H1 (cell line): Measurements from ENCODE around the gene SIPA1L2. TPM values are rescaled to one million over a fixed set of nuclear protein-coding genes. Genes with fewer than 3 reads are reported as not detected.

Experiments
- CTCF ChIA-PET: fragments of 300-600 bp; sonication (Branson Sonifier 250); formaldehyde crosslinking; loops from one replicate; lab custom pipeline; 2021; ENCODE audit not compliant: partially characterized antibody; lab: Charles Lee
- POLR2A ChIA-PET: fragments of 300-600 bp; sonication (Branson Sonifier 250); formaldehyde crosslinking; loops from one replicate; lab custom pipeline; 2021; ENCODE audit warnings: inconsistent platforms; ENCODE audit not compliant: partially characterized antibody; lab: Charles Lee
- DNase-seq, 2 experiments: peaks; one replicate each; pipeline versions ENCODE4 v3.0.0 to v3.0.0-alpha.2; 2010 to 2022; ENCODE audit warnings: low spot score in 2 of 2, low read depth in 1 of 2, mixed read lengths in 1 of 2
- FAIRE-seq: peaks from 2 replicates; lab custom pipeline; 2011; peaks lifted over from hg19 to GRCh38; lab: Jason Lieb, UNC
- H2AFZ ChIP-seq: 2 replicates; pipeline ENCODE4 v1.8.1; 2012; ENCODE audit warnings: low read length, inconsistent platforms
- H2AK5ac ChIP-seq: 2 replicates; pipeline ENCODE4 v1.6.1; 2013; ENCODE audit warnings: low read depth, low read length
- H2BK120ac ChIP-seq: replicated peaks from 2 replicates; pipeline ENCODE3; 2013; ENCODE audit warnings: low read depth, low read length, inconsistent platforms
- H2BK12ac ChIP-seq: 2 replicates; pipeline ENCODE4 v1.6.1; 2013; ENCODE audit warnings: low read depth, low read length
- H2BK15ac ChIP-seq: 2 replicates; pipeline ENCODE4 v1.6.1; 2013; ENCODE audit warnings: low read length
- H2BK20ac ChIP-seq: 2 replicates; pipeline ENCODE4 v1.6.1; 2013; ENCODE audit warnings: low read length
- H2BK5ac ChIP-seq: 2 replicates; pipeline ENCODE4 v1.6.1; 2013; ENCODE audit warnings: low read depth, low read length
- H3K14ac ChIP-seq: 2 replicates; pipeline ENCODE4 v1.6.1; 2013; ENCODE audit warnings: inconsistent platforms; ENCODE audit not compliant: insufficient read length
- H3K18ac ChIP-seq: 2 replicates; pipeline ENCODE4 v1.6.1; 2013; ENCODE audit warnings: low read length; ENCODE audit errors: extremely low read depth
- H3K23ac ChIP-seq: 2 replicates; pipeline ENCODE4 v1.6.1; 2013; ENCODE audit warnings: inconsistent platforms; ENCODE audit not compliant: insufficient read length
- H3K23me2 ChIP-seq: 2 replicates; pipeline ENCODE4 v1.6.1; 2013; ENCODE audit warnings: low read depth, low read length
- H3K27ac ChIP-seq: 2 replicates; pipeline ENCODE4 v1.6.1; 2011; ENCODE audit warnings: low read depth, low read length, inconsistent platforms
- H3K27me3 ChIP-seq, 4 experiments: replicated peaks in 1 of 4; 1 replicate in 1 of 4; 2 replicates in 3 of 4; pipeline versions ENCODE4 v1.6.1 to v1.8.1; 2011 to 2013; ENCODE audit warnings: low read length in 3 of 4, mild to moderate bottlenecking in 3 of 4, inconsistent platforms in 2 of 4, mixed read lengths in 2 of 4, moderate library complexity in 1 of 4; ENCODE audit not compliant: control insufficient read depth in 3 of 4, insufficient read depth in 3 of 4; ENCODE audit errors: extremely low read depth in 1 of 4
- H3K36me3 ChIP-seq, 4 experiments: 2 replicates each; pipeline versions ENCODE4 v1.6.1 to v1.8.1; 2011 to 2013; ENCODE audit warnings: mild to moderate bottlenecking in 4 of 4, low read length in 3 of 4, moderate library complexity in 2 of 4, control low read depth in 1 of 4, inconsistent platforms in 1 of 4; ENCODE audit not compliant: insufficient read depth in 4 of 4, control insufficient read depth in 2 of 4
- H3K4ac ChIP-seq: replicated peaks from 2 replicates; pipeline ENCODE3; 2013; ENCODE audit warnings: low read length, low read depth, mixed read lengths, inconsistent platforms; ENCODE audit not compliant: insufficient read length
- H3K4me1 ChIP-seq, 4 experiments: replicated peaks in 1 of 4; 1 replicate in 1 of 4; 2 replicates in 3 of 4; pipeline versions ENCODE4 v1.6.1 to v1.8.1; 2011 to 2013; ENCODE audit warnings: low read length in 3 of 4, inconsistent platforms in 2 of 4, mixed read lengths in 1 of 4; ENCODE audit not compliant: insufficient read depth in 4 of 4, control insufficient read depth in 3 of 4
- H3K4me2 ChIP-seq, 2 experiments: 2 replicates each; pipeline versions ENCODE4 v1.6.1 to v1.8.1; 2011 to 2013; ENCODE audit warnings: low read depth in 2 of 2, low read length in 2 of 2, control low read depth in 1 of 2, inconsistent platforms in 1 of 2, mild to moderate bottlenecking in 1 of 2; ENCODE audit not compliant: insufficient read depth in 1 of 2
- H3K4me3 ChIP-seq, 4 experiments: fragments of 200-600, 300-600 bp in 1 of 4; sonication (generic), shearing (Covaris generic), sonication (Bioruptor Twin) in 1 of 4; 2 replicates each; pipeline versions ENCODE4 v1.5.1 to v1.8.1; 2011 to 2016; ENCODE audit warnings: low read length in 4 of 4, low read depth in 3 of 4, control low read depth in 2 of 4, inconsistent platforms in 2 of 4, mild to moderate bottlenecking in 2 of 4, mixed read lengths in 1 of 4, moderate library complexity in 1 of 4; ENCODE audit not compliant: insufficient read depth in 2 of 4; ENCODE audit errors: extremely low read depth in 1 of 4
- H3K56ac ChIP-seq: replicated peaks from 2 replicates; pipeline ENCODE3; 2013; ENCODE audit warnings: low read depth, mild to moderate bottlenecking, mixed read lengths, low read length, inconsistent platforms; ENCODE audit not compliant: insufficient read length
- H3K79me1 ChIP-seq: 2 replicates; pipeline ENCODE4 v1.6.1; 2013; ENCODE audit warnings: low read depth, low read length, control low read depth
- H3K79me2 ChIP-seq, 2 experiments: 2 replicates each; pipeline versions ENCODE4 v1.6.1 to v1.8.1; 2012 to 2013; ENCODE audit warnings: low read length in 2 of 2, mild to moderate bottlenecking in 2 of 2, inconsistent platforms in 1 of 2; ENCODE audit not compliant: insufficient read depth in 2 of 2, control insufficient read depth in 1 of 2
- H3K9ac ChIP-seq, 4 experiments: replicated peaks in 1 of 4; 1 replicate in 1 of 4; 2 replicates in 3 of 4; pipeline versions ENCODE4 v1.6.1 to v1.8.1; 2011 to 2013; ENCODE audit warnings: low read depth in 3 of 4, low read length in 3 of 4, control low read depth in 2 of 4, mild to moderate bottlenecking in 2 of 4, moderate library complexity in 2 of 4, inconsistent platforms in 1 of 4; ENCODE audit errors: extremely low read depth in 1 of 4
- H3K9me3 ChIP-seq, 2 experiments: 2 replicates each; pipeline versions ENCODE4 v1.6.1 to v1.8.1; 2012 to 2013; ENCODE audit warnings: mild to moderate bottlenecking in 2 of 2, moderate library complexity in 2 of 2, control low read depth in 1 of 2, inconsistent platforms in 1 of 2, low read depth in 1 of 2, low read length in 1 of 2, mixed read lengths in 1 of 2; ENCODE audit not compliant: insufficient read depth in 2 of 2
- H4K20me1 ChIP-seq, 2 experiments: replicated peaks in 1 of 2; 2 replicates each; pipeline versions ENCODE3 to v1.8.1; 2011 to 2013; ENCODE audit warnings: inconsistent platforms in 2 of 2, low read length in 2 of 2, mild to moderate bottlenecking in 1 of 2; ENCODE audit not compliant: insufficient read depth in 2 of 2, control insufficient read depth in 1 of 2
- H4K5ac ChIP-seq: 2 replicates; pipeline ENCODE4 v1.6.1; 2013; ENCODE audit warnings: low read length, low read depth, mixed read lengths, inconsistent platforms; ENCODE audit not compliant: insufficient read length
- H4K8ac ChIP-seq: 2 replicates; pipeline ENCODE4 v1.8.0; 2013; ENCODE audit warnings: mild to moderate bottlenecking, moderate library complexity, low read length, inconsistent platforms; ENCODE audit not compliant: insufficient read depth; ENCODE audit errors: extremely low read depth
- H4K91ac ChIP-seq: replicated peaks from 2 replicates; pipeline ENCODE3; 2013; ENCODE audit warnings: low read length, mixed read lengths, inconsistent platforms; ENCODE audit not compliant: insufficient read length
- CEBPB ChIP-seq: IDR thresholded peaks from 2 replicates; pipeline ENCODE4 v1.6.1; 2012; ENCODE audit warnings: low read depth, low read length
- TBP ChIP-seq: IDR thresholded peaks from 2 replicates; pipeline ENCODE4 v1.6.1; 2011; ENCODE audit warnings: low read depth, low read length, improper control_type of control experiment
- WGBS, 2 experiments: shearing (Covaris generic) in 1 of 2; methylation state at CpG; one replicate each; pipeline versions ENCODE4 v1.1.6 to v1.1.7; 2013 to 2015; ENCODE audit warnings: low lambda C conversion rate in 2 of 2, mixed read lengths in 2 of 2, inconsistent platforms in 1 of 2, low coverage in 1 of 2, missing lambda C conversion rate in 1 of 2; ENCODE audit not compliant: insufficient replicate concordance in 2 of 2, insufficient coverage in 1 of 2, insufficient read length in 1 of 2; ENCODE audit errors: extremely low coverage in 1 of 2, missing lambda C conversion rate in 1 of 2; 5-methylcytosine and 5-hydroxymethylcytosine counted together
- polyA plus RNA-seq, 7 experiments: library from polyadenylated mRNA; depleted of rRNA in 3 of 7; stranded (reverse) in 5 of 7; unstranded in 2 of 7; fragments of >200 nt in 5 of 7; fragments of 200-250 nt in 2 of 7; gene quantifications; 1 replicate in 5 of 7; 2 replicates in 1 of 7; 4 replicates in 1 of 7; pipeline versions ENCODE4 v1.2.1 to v1.2.3, GENCODE V29; 2011 to 2013; ENCODE audit warnings: missing spikeins in 2 of 7, mixed read lengths in 2 of 7
- total RNA-seq: library from RNA; stranded (reverse); fragmentation: NEBNext Ultra II Directional; extraction: Animal tissue kit (Norgen Biotek cat#: 25700); gene quantifications from 2 replicates; pipeline ENCODE4 v1.2.1, GENCODE V29; 2021

Gene SIPA1L2
- total and polyA plus RNA-seq, 2 of the 8 experiments (the other 6 are each of a cell fraction or from before 2014, with no cell fraction given): 7.7 to 13.2 TPM

- Histone ChIP-seq H3K14ac (no peak overlapping the region), H2BK20ac (no peak overlapping the region), H4K5ac (no peak overlapping the region), H4K20me1 (no peaks in the 10 kb centered on the region), H4K8ac (no peak overlapping the region; the same call in 1 of the 2 replicates), H3K56ac (no peak overlapping the region), H3K9me3 (no peaks in the 10 kb centered on the region), H3K4me2 (no peak overlapping the region), H3K4me3 (no peak overlapping the region), H3K27me3 (no peaks in the 10 kb centered on the region), H3K18ac (no peak overlapping the region), H2BK12ac (no peak overlapping the region), H3K79me1 (peaks cover 2% of the 10 kb centered on the region; the same call in 1 of the 2 replicates), H2AFZ (no peak overlapping the region), H3K27ac (no peak overlapping the region), H3K23ac (no peak overlapping the region), H3K36me3 (no peaks in the 10 kb centered on the region), H4K91ac (no peak overlapping the region), H3K23me2 (no peaks in the 10 kb centered on the region), H2BK15ac (no peak overlapping the region), H2BK120ac (no peak overlapping the region), H2BK5ac (0 out of 2 replicates have a peak overlapping the region, but pooled peaks have one; percentile 0), H3K79me2 (no peaks in the 10 kb centered on the region), H3K4me1 (peaks cover 0 to 2% (median 1%) of the 10 kb centered on the region in 4 experiments; a peak in 2 of 7 replicates), H2AK5ac (no peak overlapping the region), H3K4ac (no peak overlapping the region), H3K9ac (no peak overlapping the region)
- no peak for FAIRE-seq
- POLR2A ChIA-PET: interaction anchor here (0.6 kb wide), 1 partner anchor 14 kb away, joined by 3 read pairs; no protein-coding TSS in a partner anchor
- CTCF ChIA-PET: interaction anchor here (0.9 to 3.2 kb wide), 9 partner anchors 9 to 425 kb away, joined by 3 to 9 read pairs (median 4); no protein-coding TSS in a partner anchor
- no peak for DNase-seq
- WGBS, 2 experiments: 90% methylated on average over 11 of the region's 11 CpGs; no CpG with 5 or more reads in 1 of the 2 experiments
- TF ChIP-seq TBP: no peak
- TF ChIP-seq CEBPB: peak; percentile 43; the same call in 1 of the 2 replicates
Observed at GRCh38 chr1:232599178-232600041, 30.5 kb downstream of the SIPA1L2 start.
